Measurements from ENCODE around the gene RB1.

Gene RB1

GRCh38 chr13:48303359-48304142 lies at the start of gene RB1:
TSS of gene RB1 (plus strand) at chr13:48303751. CDS start at chr13:48303913, 162 bp downstream.
- DNase-seq = peak; percentile 93

- DNase-seq = no peak
Measured at GRCh38 chr13:48253849-48254248, 49.7 kb upstream of the RB1 start.

GRCh38 chr13:48255090-48255489 lies 48.5 kb upstream of the RB1 start:
- DNase-seq = no peak

- DNase-seq = no peak
Measured at GRCh38 chr13:48255954-48256353, 47.6 kb upstream of the RB1 start.

- no peak for DNase-seq
Measured at GRCh38 chr13:48258002-48258401, 45.5 kb upstream of the RB1 start.

- DNase-seq = no peak
Measured at GRCh38 chr13:48258430-48258829, 45.1 kb upstream of the RB1 start.

GRCh38 chr13:48260970-48261369 lies 42.6 kb upstream of the RB1 start:
- no peak for DNase-seq

GRCh38 chr13:48263196-48263595 lies 40.4 kb upstream of the RB1 start:
- no peak for DNase-seq

- DNase-seq = no peak
Measured at GRCh38 chr13:48264058-48264457, 39.5 kb upstream of the RB1 start.

GRCh38 chr13:48265217-48265815 lies 38.2 kb upstream of the RB1 start:
- no peak for DNase-seq

GRCh38 chr13:48266150-48266549 lies 37.4 kb upstream of the RB1 start:
- DNase-seq = no peak

- no peak for DNase-seq
Measured at GRCh38 chr13:48266701-48267639, 36.6 kb upstream of the RB1 start.

- no peak for DNase-seq
Measured at GRCh38 chr13:48268019-48268418, 35.5 kb upstream of the RB1 start.

GRCh38 chr13:48273346-48273745 lies 30.2 kb upstream of the RB1 start:
- no peak for DNase-seq

- DNase-seq = no peak
Measured at GRCh38 chr13:48275507-48275906, 28.0 kb upstream of the RB1 start.

- no peak for DNase-seq
Measured at GRCh38 chr13:48278806-48279205, 24.7 kb upstream of the RB1 start.

GRCh38 chr13:48281556-48281955 lies 22.0 kb upstream of the RB1 start:
- peak; percentile 10 for DNase-seq

- no peak for DNase-seq
Measured at GRCh38 chr13:48291730-48292129, 11.8 kb upstream of the RB1 start.

- DNase-seq = no peak
Measured at GRCh38 chr13:48292650-48293049, 10.9 kb upstream of the RB1 start.

GRCh38 chr13:48294653-48295052 lies 8.9 kb upstream of the RB1 start:
- DNase-seq = no peak

- no peak for DNase-seq
Measured at GRCh38 chr13:48295271-48295670, 8.3 kb upstream of the RB1 start.

- DNase-seq = no peak
Measured at GRCh38 chr13:48296528-48296927, 7.0 kb upstream of the RB1 start.

- no peak for DNase-seq
Measured at GRCh38 chr13:48297131-48297786, 6.3 kb upstream of the RB1 start.

All from OCI-M1 (cell line).